ENCODE measurements around the gene HEPHL1.

- TF ChIP-seq CTCF (IDR thresholded peaks at IDR 0.05), result no peak
- no peak for TF ChIP-seq POLR2A (IDR thresholded peaks at IDR 0.05)
- no peak for TF ChIP-seq POLR2AphosphoS5 (IDR thresholded peaks at IDR 0.05)
Measured at GRCh38 chr11:93972790-93973189, 48.4 kb upstream of the HEPHL1 start.
